ENCODE results near the gene BIRC2.

BIRC2 gene

GRCh38 chr11:102314784-102315183 lies 32.2 kb upstream of the BIRC2 start:
- TF ChIP-seq REST (IDR thresholded peaks at IDR 0.05; ENCODE audit: insufficient read depth in 1 of 2, low read depth in 2 of 2, low read length in 2 of 2) = no peak
- TF ChIP-seq POLR2AphosphoS5 (IDR thresholded peaks at IDR 0.05; ENCODE audit: low read depth, low read length) = no peak
- no peak for TF ChIP-seq SIN3A (IDR thresholded peaks at IDR 0.05; ENCODE audit: borderline replicate concordance, insufficient read depth, low read length)
- no peak for TF ChIP-seq TAF1 (IDR thresholded peaks at IDR 0.05; ENCODE audit: borderline replicate concordance, insufficient read depth, low read length)
- no peak for TF ChIP-seq FOXP2 (optimal IDR thresholded peaks at IDR 0.05; ENCODE audit: borderline replicate concordance, extremely low read depth, extremely low read length, insufficient read depth)

DNA sequence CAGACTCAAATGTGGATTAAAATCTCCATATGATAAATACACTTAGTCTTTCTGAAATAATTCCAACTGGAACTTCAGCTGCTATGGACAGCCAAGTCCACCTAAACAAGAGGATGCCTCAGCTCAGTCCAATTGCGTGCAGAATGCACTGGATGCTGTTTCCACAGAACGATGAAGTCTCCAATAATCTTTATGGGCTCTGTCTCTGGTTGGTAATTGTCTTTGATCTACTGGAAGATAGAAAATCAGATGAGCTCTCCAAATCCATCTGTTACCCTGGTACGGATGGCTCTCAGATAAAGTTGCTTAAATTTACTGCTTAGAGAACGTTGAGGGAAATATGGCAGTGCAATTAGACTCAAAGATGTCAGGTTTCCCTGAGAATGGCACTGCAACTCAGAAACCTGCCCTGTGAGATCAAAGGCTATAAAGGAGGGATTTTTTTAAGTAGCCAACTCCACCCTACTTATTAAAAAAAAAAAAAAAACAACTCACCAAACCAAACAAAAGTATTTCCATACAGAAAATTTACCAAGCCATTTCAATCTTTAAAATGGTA lies 30.6 kb upstream of the BIRC2 start:
- TF ChIP-seq SIN3A (IDR thresholded peaks at IDR 0.05; ENCODE audit: borderline replicate concordance, insufficient read depth, low read length) = no peak
- TF ChIP-seq POLR2AphosphoS5 (IDR thresholded peaks at IDR 0.05; ENCODE audit: low read depth, low read length) = no peak
- TF ChIP-seq REST (IDR thresholded peaks at IDR 0.05; ENCODE audit: insufficient read depth in 1 of 2, low read depth in 2 of 2, low read length in 2 of 2) = no peak
- no peak for TF ChIP-seq FOXP2 (optimal IDR thresholded peaks at IDR 0.05; ENCODE audit: borderline replicate concordance, extremely low read depth, extremely low read length, insufficient read depth)
- no peak for TF ChIP-seq TAF1 (IDR thresholded peaks at IDR 0.05; ENCODE audit: borderline replicate concordance, insufficient read depth, low read length)

DNA sequence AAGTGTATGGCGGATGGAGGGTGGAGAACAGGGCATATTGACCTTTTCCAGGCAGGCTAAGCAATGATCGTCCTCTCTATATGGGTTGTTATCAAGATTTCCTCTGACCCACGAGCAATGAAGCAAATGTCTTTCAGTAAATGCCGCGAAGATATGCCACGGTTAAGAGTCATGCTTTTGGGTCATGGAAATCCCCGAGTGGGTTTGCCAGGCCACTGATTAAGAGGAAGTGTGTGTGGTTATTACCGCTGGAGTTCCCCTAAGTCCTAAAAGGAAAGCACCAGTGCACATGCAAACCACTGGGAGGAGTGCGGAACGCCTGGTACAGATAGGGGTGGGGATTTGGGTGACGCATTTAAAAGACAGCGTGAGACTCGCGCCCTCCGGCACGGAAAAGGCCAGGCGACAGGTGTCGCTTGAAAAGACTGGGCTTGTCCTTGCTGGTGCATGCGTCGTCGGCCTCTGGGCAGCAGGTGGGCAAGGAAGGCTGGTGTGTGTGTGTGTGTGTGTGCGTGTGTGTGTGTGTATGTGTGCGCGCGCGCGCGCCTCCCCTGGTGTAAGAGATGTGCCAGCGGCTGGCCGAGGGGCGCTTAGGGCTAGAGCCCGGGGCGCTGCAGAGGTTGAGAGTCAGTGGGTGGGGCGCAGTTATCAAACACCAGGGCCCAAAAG lies 29.8 kb upstream of the BIRC2 start, which contains the start of gene BIRC3:
Gene BIRC3, plus strand, starts transcription at position 386 of the 669 bp plus-strand sequence. CDS start 7,026 bp downstream, outside the sequence.
- TF ChIP-seq REST (IDR thresholded peaks at IDR 0.05; ENCODE audit: insufficient read depth in 1 of 2, low read depth in 2 of 2, low read length in 2 of 2) (no peak), SIN3A (IDR thresholded peaks at IDR 0.05; ENCODE audit: borderline replicate concordance, insufficient read depth, low read length) (no peak), TAF1 (IDR thresholded peaks at IDR 0.05; ENCODE audit: borderline replicate concordance, insufficient read depth, low read length) (no peak), POLR2AphosphoS5 (IDR thresholded peaks at IDR 0.05; ENCODE audit: low read depth, low read length) (no peak), FOXP2 (optimal IDR thresholded peaks at IDR 0.05; ENCODE audit: borderline replicate concordance, extremely low read depth, extremely low read length, insufficient read depth) (no peak)

DNA sequence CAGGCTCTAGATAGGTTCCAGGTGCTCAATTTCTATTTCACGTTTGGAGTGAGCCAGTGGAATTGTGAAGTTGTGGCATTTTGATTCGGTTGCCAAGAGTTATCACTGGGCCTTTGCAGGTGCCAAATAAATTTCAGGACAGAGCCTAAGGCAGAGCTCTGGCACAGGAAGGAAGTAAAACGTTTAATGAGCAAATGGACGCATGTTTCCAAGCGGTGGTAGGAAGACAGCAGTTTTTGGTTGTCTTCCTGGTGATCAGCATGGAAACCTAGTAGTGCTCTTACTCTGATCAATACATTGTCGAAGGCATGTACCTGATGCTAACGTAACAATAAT lies 29.3 kb upstream of the BIRC2 start:
- TF ChIP-seq REST (IDR thresholded peaks at IDR 0.05; ENCODE audit: insufficient read depth in 1 of 2, low read depth in 2 of 2, low read length in 2 of 2) = no peak
- TF ChIP-seq SIN3A (IDR thresholded peaks at IDR 0.05; ENCODE audit: borderline replicate concordance, insufficient read depth, low read length) = no peak
- no peak for TF ChIP-seq TAF1 (IDR thresholded peaks at IDR 0.05; ENCODE audit: borderline replicate concordance, insufficient read depth, low read length)
- no peak for TF ChIP-seq FOXP2 (optimal IDR thresholded peaks at IDR 0.05; ENCODE audit: borderline replicate concordance, extremely low read depth, extremely low read length, insufficient read depth)
- TF ChIP-seq POLR2AphosphoS5 (IDR thresholded peaks at IDR 0.05; ENCODE audit: low read depth, low read length) = no peak
